GM12878 (cell line): Measurements from ENCODE around the gene GTF2H1. TPM values are rescaled to one million over a fixed set of nuclear protein-coding genes. Genes with fewer than 3 reads are reported as not detected.
A peak's percentile ranks its signal among the peaks of the same experiment; 100 is the strongest.

Experiments
- ATAC-seq: fragments of 200-7000 bp; cut with Tn5 transposase; 3 replicates; pipeline ENCODE4 v1.9.1; 2020; ENCODE audit warnings: mild to moderate bottlenecking, moderate library complexity
- BruUV-seq: library from RNA; stranded (reverse); fragments of 400-500 nt; replicated peaks from 2 replicates; lab custom pipeline; 2021; lab: Mats Ljungman, UMichigan
- CTCF ChIA-PET: fragments of 300-600 bp; sonication (Branson Sonifier 250); formaldehyde crosslinking; extraction: SDS; loops from one replicate; lab custom pipeline; 2021; ENCODE audit warnings: inconsistent platforms; lab: Yijun Ruan, JAX
- POLR2A ChIA-PET: fragments of 350-600 bp; formaldehyde crosslinking; extraction: SDS; loops from one replicate; lab custom pipeline; 2021; ENCODE audit warnings: inconsistent platforms; lab: Charles Lee
- RAD21 ChIA-PET: fragments of 300-600 bp; sonication (Branson Sonifier 250); formaldehyde crosslinking; loops from one replicate; lab custom pipeline; 2023; ENCODE audit warnings: antibody characterized with exemption; ENCODE audit not compliant: unreplicated experiment; lab: Charles Lee
- SMC1A ChIA-PET: fragments of 300-600 bp; sonication (Branson Sonifier 250); formaldehyde crosslinking; loops from one replicate; lab custom pipeline; 2023; ENCODE audit not compliant: unreplicated experiment, uncharacterized antibody; lab: Charles Lee
- DNase-seq: peaks from one replicate; pipeline ENCODE4 v3.0.0-alpha.2; 2011; ENCODE audit warnings: low read depth, low spot score
- FAIRE-seq: peaks from 3 replicates; lab custom pipeline; 2011; peaks lifted over from hg19 to GRCh38; lab: Jason Lieb, UNC
- H2AFZ ChIP-seq: 2 replicates; pipeline ENCODE4 v1.6.0; 2011; ENCODE audit warnings: low read depth, low read length, control low read depth; ENCODE audit not compliant: control insufficient read depth
- H3K27ac ChIP-seq: 2 replicates; pipeline ENCODE4 v1.5.1; 2011; ENCODE audit warnings: control low read depth; ENCODE audit not compliant: control insufficient read depth, insufficient read depth
- H3K27me3 ChIP-seq, 2 experiments: replicated peaks in 1 of 2; 2 replicates each; pipeline versions ENCODE4 v1.6.0 to v1.6.1; 2011; ENCODE audit warnings: low read length in 1 of 2; ENCODE audit not compliant: control insufficient read depth in 2 of 2, insufficient read depth in 2 of 2
- H3K36me3 ChIP-seq, 2 experiments: 2 replicates each; pipeline ENCODE4 v1.5.1; 2011; ENCODE audit warnings: low read length in 1 of 2; ENCODE audit not compliant: control insufficient read depth in 2 of 2, insufficient read depth in 2 of 2
- H3K4me1 ChIP-seq: 2 replicates; pipeline ENCODE4 v1.6.1; 2011; ENCODE audit warnings: mild to moderate bottlenecking, low read length, moderate library complexity, mixed read lengths; ENCODE audit not compliant: control insufficient read depth, insufficient read depth
- H3K4me2 ChIP-seq: 2 replicates; pipeline ENCODE4 v1.6.0; 2011; ENCODE audit warnings: control low read depth; ENCODE audit not compliant: control insufficient read depth, insufficient read depth
- H3K4me3 ChIP-seq: fragments of 200-600 bp; sonication (generic); 2 replicates; pipeline ENCODE4 v1.5.1; 2016
- H3K79me2 ChIP-seq: 2 replicates; pipeline ENCODE4 v1.6.0; 2011; ENCODE audit warnings: low read length; ENCODE audit not compliant: control insufficient read depth, insufficient read depth
- H3K9ac ChIP-seq: 2 replicates; pipeline ENCODE4 v1.8.0; 2011; ENCODE audit warnings: low read length, control low read depth, mixed read lengths; ENCODE audit not compliant: control insufficient read depth, insufficient read depth
- H3K9me3 ChIP-seq: replicated peaks from 3 replicates; pipeline ENCODE4 v1.5.1; 2011; ENCODE audit warnings: mild to moderate bottlenecking, low read length; ENCODE audit not compliant: control insufficient read depth, insufficient read depth
- H4K20me1 ChIP-seq: 2 replicates; pipeline ENCODE4 v1.6.0; 2011; ENCODE audit not compliant: control insufficient read depth, insufficient read depth
- BRCA1 ChIP-seq: IDR thresholded peaks from 2 replicates; pipeline ENCODE4 v1.6.1; 2011; ENCODE audit warnings: low read depth, low read length, improper control_type of control experiment
- CHD2 ChIP-seq: IDR thresholded peaks from 2 replicates; pipeline ENCODE4 v1.6.1; 2011; ENCODE audit warnings: low read depth, low read length, improper control_type of control experiment, borderline replicate concordance
- EED ChIP-seq: sonication (generic); IDR thresholded peaks from 2 replicates; pipeline ENCODE4 v1.6.1; 2016; ENCODE audit warnings: antibody characterized with exemption, low read depth
- EGR1 ChIP-seq, 2 experiments: IDR thresholded peaks; 1 replicate in 1 of 2; 2 replicates in 1 of 2; pipeline ENCODE4 v1.6.1; 2011 to 2012; ENCODE audit warnings: low read depth in 2 of 2, low read length in 2 of 2, borderline replicate concordance in 1 of 2, mild to moderate bottlenecking in 1 of 2, moderate library complexity in 1 of 2
- ETV6 ChIP-seq, 2 experiments: fragments of 450-650 bp in 1 of 2; IDR thresholded peaks in 1 of 2; conservative IDR thresholded peaks in 1 of 2; 2 replicates each; pipeline ENCODE4 v1.6.1; 2014; ENCODE audit warnings: antibody characterized with exemption in 1 of 2, borderline replicate concordance in 1 of 2, low read depth in 1 of 2, mild to moderate bottlenecking in 1 of 2, moderate library complexity in 1 of 2
- FOXK2 ChIP-seq: fragments of 450-650 bp; IDR thresholded peaks from 2 replicates; pipeline ENCODE4 v1.6.1; 2017; ENCODE audit warnings: mild to moderate bottlenecking, moderate library complexity
- KAT2A ChIP-seq: conservative IDR thresholded peaks from 2 replicates; pipeline ENCODE4 v1.6.1; 2011; ENCODE audit warnings: low read depth, low read length; ENCODE audit not compliant: control insufficient read depth
- LARP7 ChIP-seq: fragments of 450-650 bp; IDR thresholded peaks from 2 replicates; pipeline ENCODE4 v1.6.1; 2017; ENCODE audit warnings: mild to moderate bottlenecking
- NFYB ChIP-seq: IDR thresholded peaks from 2 replicates; pipeline ENCODE4 v1.6.1; 2011; ENCODE audit warnings: low read depth, mild to moderate bottlenecking, low read length, improper control_type of control experiment, moderate library complexity; ENCODE audit not compliant: insufficient read depth
- NR2C1 ChIP-seq: fragments of 450-650 bp; IDR thresholded peaks from 2 replicates; pipeline ENCODE4 v1.6.1; 2017; ENCODE audit warnings: antibody characterized with exemption, mild to moderate bottlenecking, moderate library complexity
- PRDM15 ChIP-seq: fragments of 450-650 bp; formaldehyde crosslinking; IDR thresholded peaks from 2 replicates; pipeline ENCODE4 v1.4.0; 2020; ENCODE audit warnings: mild to moderate bottlenecking, moderate library complexity
- RFX5 ChIP-seq: IDR thresholded peaks from 2 replicates; pipeline ENCODE4 v1.6.1; 2011; ENCODE audit warnings: low read depth, low read length, improper control_type of control experiment
- RUNX3 ChIP-seq: IDR thresholded peaks from 2 replicates; pipeline ENCODE4 v1.6.1; 2012; ENCODE audit warnings: low read length, inconsistent platforms
- SIX5 ChIP-seq: IDR thresholded peaks from 2 replicates; pipeline ENCODE4 v1.6.1; 2011; ENCODE audit warnings: mild to moderate bottlenecking, low read depth, low read length, moderate library complexity; ENCODE audit not compliant: severe bottlenecking
- SMAD1 ChIP-seq: fragments of 450-650 bp; IDR thresholded peaks from 2 replicates; pipeline ENCODE4 v1.6.1; 2018; ENCODE audit warnings: mild to moderate bottlenecking, low read depth; ENCODE audit not compliant: partially characterized antibody
- SREBF1 ChIP-seq: IDR thresholded peaks from 2 replicates; pipeline ENCODE4 v1.6.1; 2012; ENCODE audit warnings: mild to moderate bottlenecking, low read length
- WGBS: methylation state at CpG from one replicate; pipeline ENCODE4 v1.1.6; 2016; ENCODE audit warnings: low lambda C conversion rate; ENCODE audit not compliant: insufficient replicate concordance, insufficient coverage; ENCODE audit errors: missing lambda C conversion rate; 5-methylcytosine and 5-hydroxymethylcytosine counted together
- in situ Hi-C: fragments of 300-500 bp; cut with MboI; formaldehyde crosslinking; loops from 9 replicates; pipeline ENCODE4 v1.14.3; 2018; ENCODE audit warnings: mixed read lengths
- intact Hi-C: fragments of 100-400 bp; cut with micrococcal nuclease; formaldehyde crosslinking; loops from one replicate; pipeline ENCODE4 v1.14.2; 2022; ENCODE audit not compliant: unreplicated experiment
- polyA plus RNA-seq, 11 experiments: library from polyadenylated mRNA; depleted of rRNA in 4 of 11; unstranded in 6 of 11; stranded (reverse) in 5 of 11; fragments of >200 nt; fragmentation: Nextera tagmentation in 4 of 11; fragmentation: Illumina TruSeq in 1 of 11; extraction: Ambion mirVana in 4 of 11; extraction: Trizol in 1 of 11; gene quantifications; 1 replicate in 1 of 11; 2 replicates in 10 of 11; pipeline versions ENCODE4 v1.2.1 to v1.2.3, GENCODE V29; 2011 to 2016; ENCODE audit warnings: inconsistent platforms in 2 of 11, missing spikeins in 2 of 11, low read depth in 1 of 11
- total RNA-seq, 4 experiments: library from RNA; depleted of rRNA in 3 of 4; stranded (reverse); fragments of >200 nt in 3 of 4; fragmentation: Illumina TruSeq in 1 of 4; extraction: Trizol in 1 of 4; gene quantifications; 2 replicates each; pipeline versions ENCODE4 v1.2.1 to v1.2.3, GENCODE V29; 2013 to 2021
- TF ChIP-seq, protein P1 (sequence below): fragments of 150-350 bp; IDR thresholded peaks from 2 replicates; pipeline ENCODE4 v1.6.1; 2014; ENCODE audit warnings: mild to moderate bottlenecking, low read depth, low read length

Gene GTF2H1
- total and polyA plus RNA-seq, 10 of the 15 experiments (the other 5 are each of a cell fraction or from before 2014, with no cell fraction given), result 36.7 to 68.8 (median 46.6) TPM

DNA sequence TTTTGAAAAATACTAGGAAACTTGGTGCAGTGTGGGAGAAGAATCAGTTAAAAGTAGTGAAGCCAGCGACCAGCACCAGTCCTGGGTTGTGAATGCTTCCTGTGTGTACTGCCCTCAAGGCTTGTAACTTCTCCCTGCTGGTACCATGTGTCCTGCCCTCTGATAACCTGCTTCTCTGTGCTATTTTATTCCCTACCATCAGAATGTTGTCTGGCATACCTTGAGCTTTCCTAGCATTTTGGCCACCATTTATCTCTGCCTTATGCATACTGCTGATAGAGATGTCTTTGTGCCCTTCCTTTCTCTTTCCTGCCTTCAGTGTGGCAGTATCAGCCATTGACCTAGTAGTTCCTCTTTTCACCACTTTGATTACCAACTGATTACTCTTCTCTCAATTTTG is 2.0 kb downstream of the GTF2H1 start (continued):
- TF ChIP-seq, protein P1, sequence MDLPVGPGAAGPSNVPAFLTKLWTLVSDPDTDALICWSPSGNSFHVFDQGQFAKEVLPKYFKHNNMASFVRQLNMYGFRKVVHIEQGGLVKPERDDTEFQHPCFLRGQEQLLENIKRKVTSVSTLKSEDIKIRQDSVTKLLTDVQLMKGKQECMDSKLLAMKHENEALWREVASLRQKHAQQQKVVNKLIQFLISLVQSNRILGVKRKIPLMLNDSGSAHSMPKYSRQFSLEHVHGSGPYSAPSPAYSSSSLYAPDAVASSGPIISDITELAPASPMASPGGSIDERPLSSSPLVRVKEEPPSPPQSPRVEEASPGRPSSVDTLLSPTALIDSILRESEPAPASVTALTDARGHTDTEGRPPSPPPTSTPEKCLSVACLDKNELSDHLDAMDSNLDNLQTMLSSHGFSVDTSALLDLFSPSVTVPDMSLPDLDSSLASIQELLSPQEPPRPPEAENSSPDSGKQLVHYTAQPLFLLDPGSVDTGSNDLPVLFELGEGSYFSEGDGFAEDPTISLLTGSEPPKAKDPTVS, result no peak
- TF ChIP-seq NFYB (no peak), BRCA1 (no peak), CHD2 (no peak), LARP7 (no peak), FOXK2 (no peak)

GRCh38 chr11:18329196-18329870 is 7.0 kb downstream of the GTF2H1 start:
- Histone ChIP-seq H3K27me3 (no peaks in the 10 kb centered on the region), H3K27ac (peak overlapping the region; percentile 71), H3K79me2 (peaks cover 73% of the 10 kb centered on the region), H3K36me3 (peaks cover 0 to 8% of the 10 kb centered on the region in 2 experiments; a peak in 2 of 4 replicates), H3K4me2 (peak overlapping the region; percentile 78), H3K9me3 (no peaks in the 10 kb centered on the region), H2AFZ (peak overlapping the region; percentile 35), H3K4me1 (peaks cover 31% of the 10 kb centered on the region), H3K9ac (peak overlapping the region; percentile 4; the same call in 1 of the 2 replicates), H3K4me3 (no peak overlapping the region), H4K20me1 (no peaks in the 10 kb centered on the region)
- no TSS peak for BruUV-seq
- peak; percentile 76 for ATAC-seq
- ChIA-PET POLR2A (interaction anchor here (1.6 kb wide), 1 partner anchor 250 kb away, joined by 4 read pairs; no protein-coding TSS in a partner anchor), SMC1A (no interaction called here), CTCF (no interaction called here), RAD21 (interaction anchor here (1.3 kb wide), 1 partner anchor 85 kb away, joined by 5 read pairs; no protein-coding TSS in a partner anchor)
- intact Hi-C loops, result loop anchor here (10.0 kb wide), 1 partner anchor 305 kb away; the partner anchor contains the start of gene SPTY2D1
- FAIRE-seq, result no peak
- in situ Hi-C loops, result no loop called here
- 21% methylated on average over 5 of the region's 5 CpGs for WGBS
- DNase-seq, result no peak
- TF ChIP-seq ETV6 (conservative IDR thresholded peaks at IDR 0.05 in 1 of 2, IDR thresholded peaks at IDR 0.05 in 1 of 2; ENCODE audit: borderline replicate concordance in 1 of 2, low read depth in 1 of 2) (peak in 1 of 2 experiments; percentile 96; a peak in 2 of 4 replicates), RUNX3 (peak; percentile 49; the same call in 1 of the 2 replicates), SIX5 (no peak), LARP7 (no peak), KAT2A (no peak), EED (peak; percentile 83), RFX5 (no peak), PRDM15 (CRISPR knock-in tag) (no peak), EGR1 (IDR thresholded peaks at IDR 0.05; ENCODE audit: borderline replicate concordance in 1 of 2, low read depth in 2 of 2, low read length in 2 of 2) (no peak), SREBF1 (no peak), SMAD1 (no peak), NR2C1 (no peak), CHD2 (no peak)
